ENCODE data around the gene PDZD2.

PDZD2 gene

GRCh38 chr5:31921852-31922305 is 282.9 kb downstream of the PDZD2 start:
- DNase-seq (ENCODE audit: low read depth, low spot score) = no peak

GRCh38 chr5:31924005-31924404 is 285.1 kb downstream of the PDZD2 start:
- DNase-seq (ENCODE audit: low read depth, low spot score) = no peak

GRCh38 chr5:31931874-31932273 is 292.9 kb downstream of the PDZD2 start:
- no peak for DNase-seq (ENCODE audit: low read depth, low spot score)

- no peak for DNase-seq (ENCODE audit: low read depth, low spot score)
Observed at GRCh38 chr5:31934156-31934555, 295.2 kb downstream of the PDZD2 start.

- DNase-seq (ENCODE audit: low read depth, low spot score) = no peak
Observed at GRCh38 chr5:31935496-31936369, 296.8 kb downstream of the PDZD2 start.

GRCh38 chr5:31936683-31937082 is 297.8 kb downstream of the PDZD2 start:
- DNase-seq (ENCODE audit: low read depth, low spot score) = no peak

- no peak for DNase-seq (ENCODE audit: low read depth, low spot score)
Observed at GRCh38 chr5:31937226-31937625, 298.3 kb downstream of the PDZD2 start.

GRCh38 chr5:31937703-31938102 is 298.8 kb downstream of the PDZD2 start:
- no peak for DNase-seq (ENCODE audit: low read depth, low spot score)

GRCh38 chr5:31939151-31939550 is 300.2 kb downstream of the PDZD2 start:
- no peak for DNase-seq (ENCODE audit: low read depth, low spot score)

GRCh38 chr5:31941151-31941755 is 302.3 kb downstream of the PDZD2 start:
- DNase-seq (ENCODE audit: low read depth, low spot score) = no peak

- DNase-seq (ENCODE audit: low read depth, low spot score) = no peak
Observed at GRCh38 chr5:31942546-31942945, 303.6 kb downstream of the PDZD2 start.

- DNase-seq (ENCODE audit: low read depth, low spot score) = no peak
Observed at GRCh38 chr5:31944684-31945445, 305.9 kb downstream of the PDZD2 start.

GRCh38 chr5:31948006-31948405 is 309.1 kb downstream of the PDZD2 start:
- DNase-seq (ENCODE audit: low read depth, low spot score) = no peak

GRCh38 chr5:31952067-31952466 is 313.1 kb downstream of the PDZD2 start:
- DNase-seq (ENCODE audit: low read depth, low spot score) = no peak

- DNase-seq (ENCODE audit: low read depth, low spot score) = no peak
Observed at GRCh38 chr5:31954091-31954490, 315.2 kb downstream of the PDZD2 start.

GRCh38 chr5:31957151-31957550 is 318.2 kb downstream of the PDZD2 start:
- DNase-seq (ENCODE audit: low read depth, low spot score) = no peak

GRCh38 chr5:31962351-31962751 is 323.4 kb downstream of the PDZD2 start:
- no peak for DNase-seq (ENCODE audit: low read depth, low spot score)

- no peak for DNase-seq (ENCODE audit: low read depth, low spot score)
Observed at GRCh38 chr5:31962871-31963307, 324.0 kb downstream of the PDZD2 start.

GRCh38 chr5:31963358-31964006 is 324.6 kb downstream of the PDZD2 start:
- DNase-seq (ENCODE audit: low read depth, low spot score) = no peak

- no peak for DNase-seq (ENCODE audit: low read depth, low spot score)
Observed at GRCh38 chr5:31964007-31964360, 325.1 kb downstream of the PDZD2 start.

GRCh38 chr5:31965227-31965626 is 326.3 kb downstream of the PDZD2 start:
- no peak for DNase-seq (ENCODE audit: low read depth, low spot score)

- DNase-seq (ENCODE audit: low read depth, low spot score) = no peak
Observed at GRCh38 chr5:31966936-31967335, 328.0 kb downstream of the PDZD2 start.
